Erythroblast (primary cell): ENCODE data around the gene PDE7B.
A peak's percentile ranks its signal among the peaks of the same experiment; 100 is the strongest.

ENCODE experiments used
- DNase-seq, 2 experiments: peaks; one replicate each; lab custom pipeline; 2025; lab: John Stamatoyannopoulos, UW
- GATA1 ChIP-seq: IDR thresholded peaks from 2 replicates; pipeline ENCODE4 v1.6.1; 2011; ENCODE audit warnings: low read depth, mild to moderate bottlenecking, control low read depth, low read length, moderate library complexity
- POLR2A ChIP-seq: IDR thresholded peaks from 2 replicates; pipeline ENCODE4 v1.6.1; 2011; ENCODE audit warnings: mild to moderate bottlenecking, low read length

The PDE7B gene

DNA sequence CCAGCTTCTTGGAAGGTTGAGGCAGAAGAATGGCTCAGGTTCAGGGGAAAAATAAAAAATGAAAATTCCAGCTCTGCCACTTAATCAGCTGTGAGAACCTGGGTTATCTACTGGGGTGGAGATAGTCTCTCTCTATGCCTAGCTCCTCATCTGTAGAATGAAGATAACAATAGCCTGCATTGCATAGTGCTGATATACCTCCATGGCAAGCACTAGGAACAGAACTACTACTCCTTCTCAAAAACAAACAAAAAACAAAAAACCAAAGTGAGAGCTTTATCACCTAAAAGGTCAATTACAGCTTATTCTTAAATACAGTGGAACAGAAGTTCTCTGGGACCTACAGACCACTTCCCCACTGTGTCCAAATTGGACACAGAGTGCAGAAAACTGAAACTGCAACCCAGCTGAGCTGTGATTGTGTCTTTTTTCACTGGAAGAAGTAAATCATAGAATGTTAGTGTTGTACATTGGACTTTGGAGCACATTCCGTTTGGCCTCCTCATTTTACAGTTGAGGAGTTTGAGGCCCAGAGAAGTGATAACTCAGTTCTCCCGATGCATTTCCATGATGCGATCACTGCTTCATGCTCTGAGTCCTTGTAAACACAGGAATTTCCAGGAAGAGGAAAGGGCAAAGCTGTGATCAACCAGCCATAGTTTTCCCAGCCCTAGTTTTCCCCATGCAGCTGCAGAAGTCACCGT, 375.3 kb downstream of the PDE7B start:
- DNase-seq = peak; percentile 73 to 89
- TF ChIP-seq POLR2A (no peak), GATA1 (peak; percentile 56)

- no peak for DNase-seq
Observed at GRCh38 chr6:136228814-136229213, 377.3 kb downstream of the PDE7B start.

GRCh38 chr6:136230219-136230853, 378.8 kb downstream of the PDE7B start:
- DNase-seq = peak; percentile 43 to 72
- TF ChIP-seq GATA1 (no peak), POLR2A (no peak)

More at GRCh38 chr6:136228814-136229213, 377.3 kb downstream of the PDE7B start:
- TF ChIP-seq GATA1 (no peak), POLR2A (no peak)

DNA sequence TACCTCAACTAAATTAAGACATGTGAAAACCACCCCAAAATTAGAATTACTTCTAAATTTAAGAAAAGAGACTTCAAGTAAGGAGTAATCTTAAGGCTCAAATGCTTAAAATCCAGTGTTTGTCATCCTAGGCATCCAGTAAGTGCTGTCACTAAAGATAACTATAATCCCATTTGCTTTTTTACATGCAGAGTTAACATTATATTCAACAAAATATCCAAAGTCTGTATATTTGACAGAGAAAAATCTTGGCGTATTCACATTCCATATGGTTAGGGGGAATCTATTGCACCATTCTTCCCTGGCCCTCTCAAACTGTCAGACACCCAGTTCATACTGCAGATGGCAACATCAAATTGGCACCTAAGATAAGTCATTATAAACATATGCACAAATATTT, 381.2 kb downstream of the PDE7B start:
- DNase-seq = no peak
- no peak for TF ChIP-seq GATA1
- no peak for TF ChIP-seq POLR2A

DNA sequence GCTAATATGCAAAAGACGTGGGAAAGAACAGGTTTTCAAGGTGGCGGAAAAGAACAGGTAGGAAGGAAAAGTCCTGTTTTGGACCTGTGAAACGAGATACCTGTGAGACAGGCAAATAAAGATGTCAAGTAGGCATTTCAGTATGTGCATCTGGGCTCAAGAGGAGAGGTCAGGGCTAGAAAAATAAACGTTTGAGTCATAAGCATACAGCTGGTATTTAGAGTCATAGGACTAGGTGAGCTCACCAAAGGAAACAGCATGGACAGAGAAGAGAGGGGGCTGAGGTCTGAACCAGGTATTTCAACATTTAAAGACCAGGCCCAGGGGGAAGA, 383.7 kb downstream of the PDE7B start:
- TF ChIP-seq POLR2A = no peak
- no peak for TF ChIP-seq GATA1
- DNase-seq = no peak

DNA sequence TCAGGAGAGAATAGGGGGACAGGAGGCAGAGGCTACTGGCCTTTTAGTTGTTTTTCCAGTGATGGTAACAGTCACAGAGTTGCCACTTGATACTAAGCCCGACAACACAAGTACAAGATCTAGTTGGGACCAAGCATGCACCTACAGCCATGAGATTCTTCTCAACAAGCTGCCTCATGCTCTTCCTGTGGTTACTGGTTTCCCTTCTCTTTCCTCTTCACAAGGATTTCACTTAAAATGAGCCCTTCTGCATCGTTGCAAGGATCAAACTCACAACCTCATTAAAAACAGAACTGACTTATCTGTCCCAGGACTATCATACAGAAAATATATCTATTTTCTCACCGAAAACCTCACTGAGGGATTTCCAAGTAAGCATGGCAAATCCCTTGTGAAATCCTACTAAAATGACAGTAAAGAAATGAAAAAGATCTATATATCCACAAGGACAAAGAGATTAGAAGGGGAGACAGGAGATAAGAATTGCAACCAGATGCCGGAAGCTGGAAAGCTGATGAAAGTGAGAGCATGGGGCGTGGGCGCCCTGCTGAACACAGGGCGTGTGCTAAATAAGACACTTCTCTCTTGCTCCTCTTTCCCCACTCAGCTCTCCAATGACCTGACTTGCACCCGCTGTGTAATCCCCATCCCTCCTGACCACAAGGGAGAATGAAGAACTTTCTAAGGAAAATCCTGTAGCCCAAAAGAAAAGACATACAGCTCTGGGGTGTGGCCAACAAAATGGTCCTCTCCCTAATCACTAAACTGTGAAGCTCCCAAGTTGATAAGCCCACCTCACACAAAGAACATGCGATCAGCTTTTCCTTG, 385.2 kb downstream of the PDE7B start:
- TF ChIP-seq POLR2A (no peak), GATA1 (no peak)
- DNase-seq = peak; percentile 71 to 76

DNA sequence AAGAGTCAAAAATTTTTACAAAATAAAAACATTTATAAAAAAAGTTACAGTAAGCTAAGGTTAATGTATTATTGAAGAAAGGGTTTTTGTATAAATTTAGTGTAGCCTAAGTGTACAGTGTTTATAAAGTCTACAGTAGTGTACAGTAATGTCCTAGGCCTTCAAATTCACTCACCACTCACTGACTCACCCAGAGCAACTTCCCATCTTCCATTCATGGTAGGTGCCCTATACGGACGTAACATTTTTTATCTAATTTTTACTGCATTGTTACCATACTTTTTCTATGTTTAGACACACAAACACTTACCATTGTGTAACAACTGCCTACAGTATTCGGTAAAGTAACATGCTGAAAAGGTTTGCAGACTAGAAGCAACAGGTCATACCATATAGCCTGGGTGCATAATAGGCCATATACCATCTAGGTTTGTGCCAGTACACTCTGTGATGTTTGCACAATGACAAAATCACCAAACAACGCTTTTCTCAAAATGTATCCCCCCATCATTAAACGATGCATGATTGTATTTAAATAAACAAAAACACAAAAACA, 392.6 kb downstream of the PDE7B start:
- TF ChIP-seq GATA1 (no peak), POLR2A (no peak)
- DNase-seq = no peak
